ENCODE measurements around the gene ATP11A. TPM values are rescaled to one million over a fixed set of nuclear protein-coding genes. Genes with fewer than 3 reads are reported as not detected.

Gene ATP11A
- total RNA-seq, 1 donor from 2014 or later, result 70.9 TPM

DNA sequence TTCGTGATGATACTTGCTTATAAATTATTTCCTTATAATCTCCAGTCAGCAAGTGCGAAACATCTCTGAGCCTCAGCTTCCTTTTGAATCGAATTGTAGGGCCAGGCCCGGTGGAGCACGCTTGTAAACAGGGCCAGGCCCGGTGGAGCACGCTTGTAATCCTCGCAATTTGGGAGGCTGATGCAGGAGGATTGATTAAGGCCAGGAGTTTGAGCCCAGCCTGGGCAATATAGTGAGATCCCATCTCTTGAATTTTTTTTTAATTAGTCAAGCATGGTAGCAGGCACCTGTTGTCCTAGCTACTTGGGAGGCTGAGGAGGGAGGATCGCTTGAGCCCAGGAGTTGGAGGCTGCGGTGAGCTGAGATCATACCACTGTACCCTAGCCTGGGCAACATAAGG is 163.0 kb downstream of the ATP11A start:
- H3K4me1 Mint-ChIP-seq (ENCODE audit: unreplicated experiment), result peaks cover 22% of the 10 kb centered on the region
- H3K4me3 Mint-ChIP-seq, result no peak overlapping the region
- peaks cover 30% of the 10 kb centered on the region for H3K36me3 Mint-ChIP-seq
- TF ChIP-seq, protein P1, sequence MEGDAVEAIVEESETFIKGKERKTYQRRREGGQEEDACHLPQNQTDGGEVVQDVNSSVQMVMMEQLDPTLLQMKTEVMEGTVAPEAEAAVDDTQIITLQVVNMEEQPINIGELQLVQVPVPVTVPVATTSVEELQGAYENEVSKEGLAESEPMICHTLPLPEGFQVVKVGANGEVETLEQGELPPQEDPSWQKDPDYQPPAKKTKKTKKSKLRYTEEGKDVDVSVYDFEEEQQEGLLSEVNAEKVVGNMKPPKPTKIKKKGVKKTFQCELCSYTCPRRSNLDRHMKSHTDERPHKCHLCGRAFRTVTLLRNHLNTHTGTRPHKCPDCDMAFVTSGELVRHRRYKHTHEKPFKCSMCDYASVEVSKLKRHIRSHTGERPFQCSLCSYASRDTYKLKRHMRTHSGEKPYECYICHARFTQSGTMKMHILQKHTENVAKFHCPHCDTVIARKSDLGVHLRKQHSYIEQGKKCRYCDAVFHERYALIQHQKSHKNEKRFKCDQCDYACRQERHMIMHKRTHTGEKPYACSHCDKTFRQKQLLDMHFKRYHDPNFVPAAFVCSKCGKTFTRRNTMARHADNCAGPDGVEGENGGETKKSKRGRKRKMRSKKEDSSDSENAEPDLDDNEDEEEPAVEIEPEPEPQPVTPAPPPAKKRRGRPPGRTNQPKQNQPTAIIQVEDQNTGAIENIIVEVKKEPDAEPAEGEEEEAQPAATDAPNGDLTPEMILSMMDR (conservative IDR thresholded peaks at IDR 0.05), result no peak
- no peak overlapping the region for H3K27ac Mint-ChIP-seq
- H3K9me3 Mint-ChIP-seq, result no peaks in the 10 kb centered on the region
- DNase-seq (ENCODE audit: extremely low spot score, unreplicated experiment), result no peak
- H3K27me3 Mint-ChIP-seq, result no peaks in the 10 kb centered on the region

DNA sequence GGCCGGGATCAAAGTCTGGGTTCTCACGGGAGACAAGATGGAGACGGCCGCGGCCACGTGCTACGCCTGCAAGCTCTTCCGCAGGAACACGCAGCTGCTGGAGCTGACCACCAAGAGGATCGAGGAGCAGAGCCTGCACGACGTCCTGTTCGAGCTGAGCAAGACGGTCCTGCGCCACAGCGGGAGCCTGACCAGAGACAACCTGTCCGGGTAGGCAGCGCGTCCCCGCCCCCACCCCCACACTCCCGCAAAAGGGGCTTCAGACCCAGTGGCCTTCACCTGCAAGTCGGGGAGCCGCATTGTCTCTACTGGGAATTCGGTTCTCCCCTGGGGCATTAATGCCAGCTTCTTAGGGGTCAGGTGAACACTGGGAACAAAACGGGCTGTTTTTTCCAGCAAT is 164.5 kb downstream of the ATP11A start:
- TF ChIP-seq, protein P1 (conservative IDR thresholded peaks at IDR 0.05), result no peak

GRCh38 chr13:112855859-112856258 is 166.0 kb downstream of the ATP11A start:
- TF ChIP-seq, protein P1 (conservative IDR thresholded peaks at IDR 0.05), result no peak
- H3K4me3 Mint-ChIP-seq, result no peak overlapping the region
- no peak overlapping the region for H3K27ac Mint-ChIP-seq
- no peaks in the 10 kb centered on the region for H3K27me3 Mint-ChIP-seq
- no peak for DNase-seq (ENCODE audit: extremely low spot score, unreplicated experiment)
- H3K4me1 Mint-ChIP-seq (ENCODE audit: unreplicated experiment), result peaks cover 4% of the 10 kb centered on the region
- H3K9me3 Mint-ChIP-seq, result no peaks in the 10 kb centered on the region
- H3K36me3 Mint-ChIP-seq, result peaks cover 29% of the 10 kb centered on the region

More for the DNA sequence above, 164.5 kb downstream of the ATP11A start:
- Mint-ChIP-seq H3K27me3 (no peaks in the 10 kb centered on the region), H3K27ac (no peak overlapping the region), H3K9me3 (no peaks in the 10 kb centered on the region), H3K36me3 (peaks cover 28% of the 10 kb centered on the region), H3K4me3 (no peak overlapping the region), H3K4me1 (ENCODE audit: unreplicated experiment) (peaks cover 18% of the 10 kb centered on the region)
- no peak for DNase-seq (ENCODE audit: extremely low spot score, unreplicated experiment)

GRCh38 chr13:112857914-112858490 is 168.2 kb downstream of the ATP11A start:
- H3K36me3 Mint-ChIP-seq, result peaks cover 21% of the 10 kb centered on the region
- TF ChIP-seq, protein P1 (conservative IDR thresholded peaks at IDR 0.05), result no peak
- H3K9me3 Mint-ChIP-seq, result no peaks in the 10 kb centered on the region
- no peaks in the 10 kb centered on the region for H3K27me3 Mint-ChIP-seq
- H3K4me3 Mint-ChIP-seq, result no peak overlapping the region
- no peak overlapping the region for H3K27ac Mint-ChIP-seq
- H3K4me1 Mint-ChIP-seq (ENCODE audit: unreplicated experiment), result no peaks in the 10 kb centered on the region
- no peak for DNase-seq (ENCODE audit: extremely low spot score, unreplicated experiment)

DNA sequence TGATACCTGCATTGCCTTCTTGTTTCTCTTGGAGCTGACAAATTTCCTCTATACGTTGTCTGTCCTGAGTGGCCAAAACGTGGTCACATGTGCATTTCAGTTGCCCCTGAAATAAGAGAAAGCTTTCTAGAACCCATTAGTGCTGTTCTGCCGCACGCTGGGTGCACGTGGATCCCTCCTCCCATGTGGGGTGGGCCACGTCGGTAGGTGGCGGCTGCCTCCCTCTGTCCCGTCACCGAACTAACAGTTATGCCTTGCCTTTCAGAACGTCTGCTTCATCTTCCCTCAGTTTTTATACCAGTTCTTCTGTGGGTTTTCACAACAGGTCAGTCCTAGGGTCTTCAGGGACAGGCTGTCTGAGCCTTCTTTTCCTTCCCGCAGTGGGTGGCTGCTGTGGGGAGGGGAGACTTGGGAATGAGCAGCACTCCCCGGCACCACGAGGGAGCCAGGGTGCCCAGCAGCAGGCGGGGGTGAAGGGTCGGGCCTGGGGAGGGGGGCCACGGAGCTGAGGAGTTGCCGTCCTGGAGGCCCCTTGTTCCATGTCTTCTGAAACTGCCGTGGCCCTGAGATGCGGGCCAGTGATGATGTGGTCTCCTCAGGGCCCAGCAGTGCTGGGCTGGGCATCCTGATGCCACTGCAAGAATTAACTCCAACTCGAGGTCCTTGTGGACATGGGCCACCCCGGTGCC is 169.4 kb downstream of the ATP11A start:
- peaks cover 13% of the 10 kb centered on the region for H3K36me3 Mint-ChIP-seq
- H3K9me3 Mint-ChIP-seq, result no peaks in the 10 kb centered on the region
- no peak for DNase-seq (ENCODE audit: extremely low spot score, unreplicated experiment)
- H3K27me3 Mint-ChIP-seq, result no peaks in the 10 kb centered on the region
- no peaks in the 10 kb centered on the region for H3K4me1 Mint-ChIP-seq (ENCODE audit: unreplicated experiment)
- TF ChIP-seq, protein P1 (conservative IDR thresholded peaks at IDR 0.05), result no peak
- H3K27ac Mint-ChIP-seq, result no peak overlapping the region
- no peak overlapping the region for H3K4me3 Mint-ChIP-seq
